Activated gamma-delta T cell treated with anti-CD3 and anti-CD28 coated beads, Interleukin-2, amount 50 U/mL, for 16 hours (primary cell): Measurements from ENCODE around the gene ZNF222.
A peak's percentile ranks its signal among the peaks of the same experiment; 100 is the strongest.

Source experiments
- DNase-seq: peaks from one replicate; pipeline ENCODE4 v3.0.0-alpha.2; 2020; ENCODE audit warnings: low read depth

Gene ZNF222

GRCh38 chr19:44025217-44025936, at the start of gene ZNF222:
ZNF222 (plus strand) TSS chr19:44025379; CDS start chr19:44025437, 58 bp downstream.
- DNase-seq: peak; percentile 68

GRCh38 chr19:43976732-43977131, 48.4 kb upstream of the ZNF222 start:
- no peak for DNase-seq

- no peak for DNase-seq
Observed at GRCh38 chr19:43983544-43983911, 41.7 kb upstream of the ZNF222 start.

- DNase-seq: peak; percentile 50
Observed at GRCh38 chr19:43983912-43984686, 41.1 kb upstream of the ZNF222 start, which contains the start of gene ZNF155. ZNF155 (plus strand) TSS chr19:43984188; CDS start chr19:43988544, 4,356 bp downstream.

GRCh38 chr19:43984687-43985000, 40.5 kb upstream of the ZNF222 start:
- no peak for DNase-seq

- no peak for DNase-seq
Observed at GRCh38 chr19:43997631-43998290, 27.4 kb upstream of the ZNF222 start.

- no peak for DNase-seq
Observed at GRCh38 chr19:44002212-44002565, 23.0 kb upstream of the ZNF222 start.

- peak; percentile 77 for DNase-seq
Observed at GRCh38 chr19:44002566-44003460, 22.4 kb upstream of the ZNF222 start, which contains the start of gene ZNF230. ZNF230 (plus strand) TSS chr19:44002957; CDS start chr19:44007079, 4,122 bp downstream.

- no peak for DNase-seq
Observed at GRCh38 chr19:44003461-44004009, 21.6 kb upstream of the ZNF222 start.

GRCh38 chr19:44005973-44006372, 19.2 kb upstream of the ZNF222 start:
- no peak for DNase-seq

GRCh38 chr19:44007473-44007872, 17.7 kb upstream of the ZNF222 start:
- no peak for DNase-seq

- no peak for DNase-seq
Observed at GRCh38 chr19:44010468-44010867, 14.7 kb upstream of the ZNF222 start.

GRCh38 chr19:44019498-44019897, 5.7 kb upstream of the ZNF222 start:
- DNase-seq: no peak

GRCh38 chr19:44021221-44021620, 4.0 kb upstream of the ZNF222 start:
- no peak for DNase-seq

- DNase-seq: no peak
Observed at GRCh38 chr19:44024900-44025216, 321 bp upstream of the ZNF222 start.

- no peak for DNase-seq
Observed at GRCh38 chr19:44026622-44027021, 1.4 kb downstream of the ZNF222 start.

GRCh38 chr19:44032001-44032610, 6.9 kb downstream of the ZNF222 start:
- DNase-seq: no peak

GRCh38 chr19:44042147-44042546, 17.0 kb downstream of the ZNF222 start:
- DNase-seq: no peak

- no peak for DNase-seq
Observed at GRCh38 chr19:44050740-44051649, 25.8 kb downstream of the ZNF222 start.
